Fibroblast of lung (primary cell): ENCODE data around the gene GPRIN3. TPM values are rescaled to one million over a fixed set of nuclear protein-coding genes. Genes with fewer than 3 reads are reported as not detected.

Experiments used
- DNase-seq, 2 donors: peaks; one replicate each; pipeline versions ENCODE4 v3.0.0 to v3.0.0-alpha.2; 2010; ENCODE audit warnings: low read depth in 2 of 2
- H2AFZ ChIP-seq: 2 replicates; pipeline ENCODE4 v1.5.1; 2012; ENCODE audit warnings: low read length, control low read depth, inconsistent platforms
- H3K27ac ChIP-seq: 2 replicates; pipeline ENCODE4 v1.5.1; 2011; ENCODE audit warnings: low read length, control low read depth; ENCODE audit not compliant: insufficient read depth
- H3K27me3 ChIP-seq: 2 replicates; pipeline ENCODE4 v1.5.1; 2011; ENCODE audit warnings: mild to moderate bottlenecking, low read length; ENCODE audit not compliant: control insufficient read depth, insufficient read depth
- H3K36me3 ChIP-seq: 2 replicates; pipeline ENCODE4 v1.5.1; 2011; ENCODE audit warnings: low read length; ENCODE audit not compliant: control insufficient read depth, insufficient read depth
- H3K4me1 ChIP-seq: 2 replicates; pipeline ENCODE4 v1.5.1; 2011; ENCODE audit warnings: low read length; ENCODE audit not compliant: control insufficient read depth, insufficient read depth; ENCODE audit errors: extremely low read depth
- H3K4me2 ChIP-seq: 2 replicates; pipeline ENCODE4 v1.5.1; 2011; ENCODE audit warnings: low read length, control low read depth; ENCODE audit not compliant: insufficient read depth; ENCODE audit errors: extremely low read depth
- H3K4me3 ChIP-seq, 4 experiments: fragments of 200-600 bp in 1 of 4; sonication (generic) in 1 of 4; replicated peaks in 1 of 4; 2 replicates each; pipeline ENCODE4 v1.5.1; 2011 to 2016; ENCODE audit warnings: low read length in 4 of 4, low read depth in 3 of 4, mild to moderate bottlenecking in 3 of 4, control low read depth in 2 of 4, inconsistent platforms in 1 of 4, mixed read lengths in 1 of 4; ENCODE audit not compliant: insufficient read depth in 1 of 4; ENCODE audit errors: control extremely low read depth in 1 of 4
- H3K79me2 ChIP-seq: 2 replicates; pipeline ENCODE4 v1.5.1; 2012; ENCODE audit warnings: mild to moderate bottlenecking, low read length, inconsistent platforms; ENCODE audit not compliant: control insufficient read depth, insufficient read depth
- H3K9ac ChIP-seq: 2 replicates; pipeline ENCODE4 v1.5.1; 2011; ENCODE audit warnings: mild to moderate bottlenecking, low read length, control low read depth; ENCODE audit not compliant: insufficient read depth
- H3K9me3 ChIP-seq: 2 replicates; pipeline ENCODE4 v1.5.1; 2012; ENCODE audit warnings: low read depth, low read length; ENCODE audit not compliant: control insufficient read depth, insufficient read depth
- H4K20me1 ChIP-seq: 2 replicates; pipeline ENCODE4 v1.5.1; 2011; ENCODE audit warnings: low read length; ENCODE audit not compliant: control insufficient read depth, insufficient read depth; ENCODE audit errors: extremely low read depth
- EZH2 ChIP-seq: IDR thresholded peaks from 2 replicates; pipeline ENCODE4 v1.5.1; 2012; ENCODE audit warnings: low read length, control low read depth, mild to moderate bottlenecking; ENCODE audit errors: missing control alignments
- polyA plus RNA-seq, 2 donors: library from polyadenylated mRNA; depleted of rRNA in 1 of 2; stranded (reverse) in 1 of 2; unstranded in 1 of 2; fragments of >200 nt; gene quantifications; 2 replicates each; pipeline ENCODE4 v1.2.1, GENCODE V29; 2011 to 2012; ENCODE audit warnings: missing spikeins in 1 of 2
- total RNA-seq: library from RNA; depleted of rRNA; stranded (reverse); fragments of >200 nt; gene quantifications from 2 replicates; pipeline ENCODE4 v1.2.1, GENCODE V29; 2014
- TF ChIP-seq, protein P1 (sequence below), 2 donors: IDR thresholded peaks in 1 of 2; conservative IDR thresholded peaks in 1 of 2; 1 replicate in 1 of 2; 2 replicates in 1 of 2; pipeline ENCODE4 v1.5.1; 2011 to 2012; ENCODE audit warnings: low read length in 2 of 2, control low read depth in 1 of 2, inconsistent platforms in 1 of 2, low read depth in 1 of 2, mild to moderate bottlenecking in 1 of 2

The GPRIN3 gene
- total and polyA plus RNA-seq, 2 donors (not counting 1 experiment from before 2014, with no cell fraction given) = under 0.01 to 0.01 TPM

DNA sequence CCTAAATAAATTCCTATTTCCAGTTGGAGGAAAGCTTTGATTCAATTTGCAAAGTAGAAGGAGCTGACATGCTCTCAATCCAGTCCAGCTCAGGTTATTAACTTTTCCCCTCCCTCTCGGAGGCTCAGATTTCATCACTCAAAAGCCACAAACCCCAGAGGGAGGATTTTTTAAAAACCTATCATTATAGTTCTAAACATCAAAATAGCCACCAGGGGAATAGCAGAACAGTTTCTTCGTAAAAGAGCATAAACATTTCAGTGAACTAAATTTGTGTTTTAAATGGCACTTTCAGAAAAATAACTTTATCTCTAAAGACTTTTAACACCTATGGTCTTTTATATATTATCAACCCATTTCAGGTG is 8.8 kb downstream of the GPRIN3 start:
- Histone ChIP-seq H4K20me1 (no peaks in the 10 kb centered on the region), H3K4me1 (no peaks in the 10 kb centered on the region), H3K4me2 (peak overlapping the region; percentile 8), H3K36me3 (no peaks in the 10 kb centered on the region), H3K27me3 (no peaks in the 10 kb centered on the region), H3K4me3 (peak overlapping the region in 1 of 4 experiments; percentile 22), H3K79me2 (no peaks in the 10 kb centered on the region), H2AFZ (no peak overlapping the region), H3K27ac (no peak overlapping the region), H3K9ac (no peak overlapping the region), H3K9me3 (no peaks in the 10 kb centered on the region)
- TF ChIP-seq, protein P1, sequence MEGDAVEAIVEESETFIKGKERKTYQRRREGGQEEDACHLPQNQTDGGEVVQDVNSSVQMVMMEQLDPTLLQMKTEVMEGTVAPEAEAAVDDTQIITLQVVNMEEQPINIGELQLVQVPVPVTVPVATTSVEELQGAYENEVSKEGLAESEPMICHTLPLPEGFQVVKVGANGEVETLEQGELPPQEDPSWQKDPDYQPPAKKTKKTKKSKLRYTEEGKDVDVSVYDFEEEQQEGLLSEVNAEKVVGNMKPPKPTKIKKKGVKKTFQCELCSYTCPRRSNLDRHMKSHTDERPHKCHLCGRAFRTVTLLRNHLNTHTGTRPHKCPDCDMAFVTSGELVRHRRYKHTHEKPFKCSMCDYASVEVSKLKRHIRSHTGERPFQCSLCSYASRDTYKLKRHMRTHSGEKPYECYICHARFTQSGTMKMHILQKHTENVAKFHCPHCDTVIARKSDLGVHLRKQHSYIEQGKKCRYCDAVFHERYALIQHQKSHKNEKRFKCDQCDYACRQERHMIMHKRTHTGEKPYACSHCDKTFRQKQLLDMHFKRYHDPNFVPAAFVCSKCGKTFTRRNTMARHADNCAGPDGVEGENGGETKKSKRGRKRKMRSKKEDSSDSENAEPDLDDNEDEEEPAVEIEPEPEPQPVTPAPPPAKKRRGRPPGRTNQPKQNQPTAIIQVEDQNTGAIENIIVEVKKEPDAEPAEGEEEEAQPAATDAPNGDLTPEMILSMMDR (conservative IDR thresholded peaks at IDR 0.05 in 1 of 2, IDR thresholded peaks at IDR 0.05 in 1 of 2; ENCODE audit: low read depth in 1 of 2, low read length in 2 of 2) = peak in 1 of 2 donors; percentile 17
- no peak for TF ChIP-seq EZH2
- DNase-seq = peak; percentile 43 to 47

DNA sequence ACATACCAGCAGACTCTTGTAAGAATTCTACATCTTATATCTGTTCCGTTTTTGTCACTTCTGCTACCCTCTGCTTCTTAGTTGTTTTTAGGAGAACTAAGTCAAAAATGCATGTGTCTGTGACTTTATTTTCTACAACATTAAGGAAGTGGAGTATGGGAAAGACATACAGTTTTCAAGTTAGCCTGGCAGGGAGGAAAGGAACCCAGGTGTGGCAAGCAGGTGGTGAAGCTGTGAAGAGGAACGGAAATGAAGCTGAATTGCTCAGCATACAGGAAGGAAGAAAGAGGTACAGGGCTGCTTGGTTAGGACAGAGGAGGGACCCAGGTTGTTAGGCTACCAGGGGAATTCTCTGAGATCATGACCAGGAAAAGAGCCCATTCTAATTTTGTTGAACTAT is 9.4 kb downstream of the GPRIN3 start:
- no peak overlapping the region for H3K4me2 ChIP-seq
- DNase-seq = no peak

DNA sequence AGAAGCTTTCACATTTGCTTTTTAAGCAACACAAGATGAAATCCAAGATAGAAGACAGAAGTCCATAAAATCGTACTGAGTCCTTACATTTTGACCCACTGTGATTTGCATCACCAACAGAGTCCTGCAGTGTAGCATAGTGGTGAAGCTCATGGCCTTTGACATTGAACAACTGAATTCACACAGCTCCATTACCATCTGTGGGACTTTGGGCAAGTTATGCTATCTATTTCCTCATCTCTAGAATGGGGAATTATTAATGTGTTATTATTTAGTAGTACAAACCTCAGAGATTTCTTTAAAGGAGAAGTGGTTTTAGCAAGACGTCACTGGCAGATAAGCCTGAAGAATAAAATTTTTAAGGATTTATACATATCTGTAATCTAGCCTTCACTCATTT is 10.7 kb downstream of the GPRIN3 start:
- H3K9me3 ChIP-seq = no peaks in the 10 kb centered on the region
- no peaks in the 10 kb centered on the region for H3K36me3 ChIP-seq
- no peaks in the 10 kb centered on the region for H3K79me2 ChIP-seq
- no peaks in the 10 kb centered on the region for H3K4me1 ChIP-seq
- TF ChIP-seq EZH2 = no peak
- TF ChIP-seq, protein P1 (conservative IDR thresholded peaks at IDR 0.05 in 1 of 2, IDR thresholded peaks at IDR 0.05 in 1 of 2; ENCODE audit: low read depth in 1 of 2, low read length in 2 of 2) = no peak
- no peaks in the 10 kb centered on the region for H4K20me1 ChIP-seq
- H3K4me3 ChIP-seq = no peak overlapping the region
- no peak overlapping the region for H3K27ac ChIP-seq
- H2AFZ ChIP-seq = no peak overlapping the region
- H3K4me2 ChIP-seq = no peak overlapping the region
- no peak for DNase-seq
- H3K9ac ChIP-seq = no peak overlapping the region
- H3K27me3 ChIP-seq = no peaks in the 10 kb centered on the region

More for the DNA sequence above, 9.4 kb downstream of the GPRIN3 start:
- no peak overlapping the region for H3K27ac ChIP-seq
- H4K20me1 ChIP-seq = no peaks in the 10 kb centered on the region
- H3K79me2 ChIP-seq = no peaks in the 10 kb centered on the region
- no peaks in the 10 kb centered on the region for H3K27me3 ChIP-seq
- H3K4me1 ChIP-seq = no peaks in the 10 kb centered on the region
- H2AFZ ChIP-seq = no peak overlapping the region
- no peak overlapping the region for H3K9ac ChIP-seq
- H3K4me3 ChIP-seq = no peak overlapping the region
- H3K9me3 ChIP-seq = no peaks in the 10 kb centered on the region
- H3K36me3 ChIP-seq = no peaks in the 10 kb centered on the region
- TF ChIP-seq, protein P1 (conservative IDR thresholded peaks at IDR 0.05 in 1 of 2, IDR thresholded peaks at IDR 0.05 in 1 of 2; ENCODE audit: low read depth in 1 of 2, low read length in 2 of 2) = no peak
- no peak for TF ChIP-seq EZH2
